Renal cortical epithelial cell (primary cell): ENCODE measurements around the gene FDXACB1. TPM values are rescaled to one million over a fixed set of nuclear protein-coding genes. Genes with fewer than 3 reads are reported as not detected.
A peak's percentile ranks its signal among the peaks of the same experiment; 100 is the strongest.
"Not testable (repeated sequence)": the region's sequence is repeated elsewhere in the genome, so short reads cannot be mapped to it uniquely, and the experiment has no call there.

Experiments used
- DNase-seq: peaks from one replicate; pipeline ENCODE4 v3.0.0-alpha.2; 2011; ENCODE audit warnings: low read depth
- total RNA-seq: library from RNA; depleted of rRNA; stranded (reverse); fragments of >200 nt; gene quantifications from 2 replicates; pipeline ENCODE4 v1.2.3, GENCODE V29; 2014

FDXACB1 gene
- total RNA-seq, 1 donor from 2014 or later, result 3.4 TPM

- no peak for DNase-seq
Measured at GRCh38 chr11:111910676-111911562, 32.0 kb upstream of the FDXACB1 start.

- DNase-seq, result no peak
Measured at GRCh38 chr11:111909378-111909777, 30.4 kb upstream of the FDXACB1 start.

GRCh38 chr11:111908639-111909305 is 29.8 kb upstream of the FDXACB1 start:
- DNase-seq, result no peak

GRCh38 chr11:111906680-111907079 is 27.7 kb upstream of the FDXACB1 start:
- no peak for DNase-seq

- DNase-seq, result no peak
Measured at GRCh38 chr11:111905411-111905810, 26.4 kb upstream of the FDXACB1 start.

GRCh38 chr11:111886844-111887243 is 7.9 kb upstream of the FDXACB1 start:
- no peak for DNase-seq

- no peak for DNase-seq
Measured at GRCh38 chr11:111886032-111886431, 7.1 kb upstream of the FDXACB1 start.

- DNase-seq, result not testable (repeated sequence)
Measured at GRCh38 chr11:111885053-111885452, 6.1 kb upstream of the FDXACB1 start.

- DNase-seq, result no peak
Measured at GRCh38 chr11:111882202-111882601, 3.2 kb upstream of the FDXACB1 start.

GRCh38 chr11:111879637-111879960 is 634 bp upstream of the FDXACB1 start:
- no peak for DNase-seq

GRCh38 chr11:111878385-111878848 is 548 bp downstream of the FDXACB1 start:
- DNase-seq, result peak; percentile 31

GRCh38 chr11:111871693-111872161 is 7.2 kb downstream of the FDXACB1 start:
- DNase-seq, result peak; percentile 1

- peak; percentile 56 for DNase-seq
Measured at GRCh38 chr11:111870886-111871692, 7.9 kb downstream of the FDXACB1 start, which contains the start of gene ALG9. Gene ALG9 (minus strand): TSS chr11:111871581. CDS start chr11:111871482, 99 bp downstream.

- no peak for DNase-seq
Measured at GRCh38 chr11:111870522-111870885, 8.5 kb downstream of the FDXACB1 start.

- DNase-seq, result no peak
Measured at GRCh38 chr11:111870113-111870512, 8.9 kb downstream of the FDXACB1 start.

GRCh38 chr11:111860257-111860656 is 18.7 kb downstream of the FDXACB1 start:
- no peak for DNase-seq

GRCh38 chr11:111855506-111855905 is 23.5 kb downstream of the FDXACB1 start:
- no peak for DNase-seq

GRCh38 chr11:111852103-111852502 is 26.9 kb downstream of the FDXACB1 start:
- DNase-seq, result no peak

- peak; percentile 40 for DNase-seq
Measured at GRCh38 chr11:111851636-111852035, 27.3 kb downstream of the FDXACB1 start.

GRCh38 chr11:111851067-111851466 is 27.9 kb downstream of the FDXACB1 start:
- no peak for DNase-seq

- DNase-seq, result no peak
Measured at GRCh38 chr11:111849631-111850030, 29.3 kb downstream of the FDXACB1 start.

GRCh38 chr11:111846636-111847035 is 32.3 kb downstream of the FDXACB1 start:
- DNase-seq, result peak; percentile 53
